HUES64 (cell line): ENCODE results near the gene ARHGEF3.
A peak's percentile ranks its signal among the peaks of the same experiment; 100 is the strongest.

Experiments
- H3K27ac ChIP-seq: 2 replicates; pipeline ENCODE4 v1.7.0; 2013; ENCODE audit warnings: low read depth, low read length, inconsistent platforms
- H3K27me3 ChIP-seq: 2 replicates; pipeline ENCODE4 v1.6.1; 2013; ENCODE audit warnings: mild to moderate bottlenecking, low read length; ENCODE audit not compliant: insufficient read depth
- H3K36me3 ChIP-seq: 2 replicates; pipeline ENCODE4 v1.6.1; 2013; ENCODE audit warnings: mild to moderate bottlenecking, low read length; ENCODE audit not compliant: insufficient read depth
- H3K4me1 ChIP-seq: 2 replicates; pipeline ENCODE4 v1.6.1; 2013; ENCODE audit warnings: mild to moderate bottlenecking, low read length, moderate library complexity; ENCODE audit not compliant: insufficient read depth
- H3K4me3 ChIP-seq: 2 replicates; pipeline ENCODE4 v1.5.1; 2013; ENCODE audit warnings: mild to moderate bottlenecking, low read length, moderate library complexity
- H3K9ac ChIP-seq: 2 replicates; pipeline ENCODE4 v1.6.1; 2013; ENCODE audit warnings: mild to moderate bottlenecking, low read depth, low read length
- H3K9me3 ChIP-seq: 2 replicates; pipeline ENCODE4 v1.6.1; 2013; ENCODE audit warnings: low read depth, low read length; ENCODE audit not compliant: insufficient read depth
- WGBS: fragments of 150-250, 120-280 bp; methylation state at CpG from one replicate; pipeline ENCODE4 v1.1.7; 2013; ENCODE audit warnings: missing lambda C conversion rate; 5-methylcytosine and 5-hydroxymethylcytosine counted together

ARHGEF3 gene

DNA sequence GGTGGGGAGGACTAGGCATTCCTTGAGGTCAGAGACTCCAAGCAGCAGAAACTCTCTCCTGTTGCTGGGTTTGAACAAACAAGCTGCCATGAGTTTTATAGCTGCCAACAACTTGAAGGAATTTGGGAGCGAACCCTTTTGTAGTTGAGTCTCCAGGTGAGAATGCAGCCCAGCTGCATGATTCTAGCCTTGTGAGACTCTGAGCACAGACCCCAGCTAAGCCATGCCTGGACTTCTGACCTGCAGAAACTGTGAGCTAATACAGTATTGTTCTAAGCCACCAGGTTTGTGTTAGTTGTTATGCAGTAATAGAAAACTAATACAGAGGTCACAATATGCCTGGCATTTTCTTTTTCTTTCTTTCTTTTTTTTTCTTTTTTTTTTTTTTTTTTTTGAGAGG is 112.4 kb downstream of the ARHGEF3 start:
- Histone ChIP-seq H3K36me3 (no peaks in the 10 kb centered on the region), H3K9me3 (no peaks in the 10 kb centered on the region), H3K27me3 (peaks cover 14% of the 10 kb centered on the region), H3K4me1 (0 out of 2 replicates have a peak, but pooled peaks cover under 1% of the 10 kb centered on the region), H3K9ac (no peak overlapping the region), H3K4me3 (no peak overlapping the region), H3K27ac (no peak overlapping the region)
- WGBS = 93% methylated on average over 1 of the region's 1 CpG

DNA sequence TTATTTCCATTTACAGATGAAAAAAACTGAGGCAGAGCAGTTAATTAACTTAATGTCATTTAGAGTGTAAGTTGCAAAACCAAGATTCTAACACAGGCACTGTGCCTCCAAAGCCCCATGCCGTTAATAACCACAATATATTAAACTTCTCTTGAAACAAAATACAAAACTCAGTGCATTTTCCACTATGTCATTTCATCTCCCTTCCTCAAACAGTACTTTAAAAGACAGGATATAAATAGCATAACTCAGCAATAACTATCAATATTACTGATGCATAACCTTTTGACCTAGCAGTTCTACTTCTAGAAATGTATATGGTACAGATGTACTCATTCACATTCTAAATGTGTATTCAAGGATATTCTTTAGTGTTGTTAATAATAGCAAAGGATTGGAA is 113.6 kb downstream of the ARHGEF3 start:
- H3K27ac ChIP-seq = no peak overlapping the region
- WGBS = 98% methylated on average over 1 of the region's 1 CpG

DNA sequence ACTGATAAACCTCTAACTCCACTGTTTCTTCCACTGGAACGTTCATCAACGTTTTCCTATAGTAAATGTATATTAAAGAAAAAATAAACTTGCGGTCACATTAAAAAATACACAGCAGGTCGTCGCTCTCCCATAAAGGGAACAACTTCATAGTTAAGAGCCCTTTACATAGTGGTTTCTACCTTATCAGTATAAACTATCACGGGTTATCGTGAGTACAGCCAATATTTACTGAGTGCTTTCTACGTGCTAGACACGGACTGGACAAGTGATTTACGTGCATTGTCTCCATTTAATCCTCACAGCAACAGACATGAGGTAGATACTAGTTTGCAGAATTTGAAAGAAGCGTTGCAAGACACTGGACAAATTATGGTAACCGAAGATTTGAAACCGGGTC is 117.7 kb downstream of the ARHGEF3 start:
- Histone ChIP-seq H3K4me1 (peaks cover 31% of the 10 kb centered on the region), H3K9ac (no peak overlapping the region), H3K36me3 (peaks cover 11% of the 10 kb centered on the region), H3K27me3 (peaks cover 25% of the 10 kb centered on the region), H3K9me3 (peaks cover 9% of the 10 kb centered on the region), H3K4me3 (no peak overlapping the region), H3K27ac (no peak overlapping the region)
- 98% methylated on average over 11 of the region's 13 CpGs for WGBS

More for the DNA sequence above, 113.6 kb downstream of the ARHGEF3 start:
- Histone ChIP-seq H3K36me3 (no peaks in the 10 kb centered on the region), H3K9me3 (peaks cover 9% of the 10 kb centered on the region), H3K9ac (no peak overlapping the region), H3K27me3 (peaks cover 25% of the 10 kb centered on the region), H3K4me1 (0 out of 2 replicates have a peak, but pooled peaks cover 3% of the 10 kb centered on the region), H3K4me3 (no peak overlapping the region)

DNA sequence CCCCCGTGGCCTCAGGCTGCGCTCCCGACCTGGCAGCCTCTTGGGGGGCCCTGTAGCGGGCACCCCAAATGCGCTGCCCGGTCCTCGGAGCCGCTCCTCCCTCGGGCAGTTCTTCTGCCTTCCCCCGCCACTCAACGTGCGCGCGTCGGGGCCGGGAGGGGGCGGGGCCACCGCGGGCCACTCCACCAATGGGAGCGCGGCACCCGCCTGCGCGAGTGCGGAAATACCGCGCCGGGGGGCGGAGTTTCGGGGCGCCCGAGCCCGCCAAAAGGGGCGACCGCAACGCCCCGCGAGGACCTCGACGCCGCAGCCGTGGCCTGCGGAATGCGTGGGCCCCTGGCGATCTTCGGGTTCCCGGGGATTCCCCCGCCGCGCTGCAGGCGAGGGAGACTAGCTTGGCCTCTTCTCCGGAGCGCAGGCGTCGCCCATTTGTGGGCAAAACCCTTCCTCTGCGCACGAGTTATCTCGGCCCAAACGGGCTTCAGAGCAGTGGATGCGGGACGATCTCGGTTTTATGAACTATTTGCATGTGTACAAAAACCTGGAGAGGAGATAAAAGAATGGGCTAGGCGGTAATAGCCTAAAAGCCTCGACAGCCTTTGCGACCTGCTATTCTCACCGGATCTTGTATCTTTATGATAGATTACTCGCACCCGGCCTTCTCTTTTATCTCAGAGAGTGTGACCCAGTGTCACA is 118.5 kb downstream of the ARHGEF3 start, which contains the start of gene TASOR:
TSS of gene TASOR (minus strand) at position 144 of the 696 bp plus-strand sequence. CDS start 259 bp downstream, outside the sequence.
- WGBS = 28% methylated on average over 68 of the region's 68 CpGs
- Histone ChIP-seq H3K4me1 (peaks cover 31% of the 10 kb centered on the region), H3K9ac (peak within 1 kb of the TSS; percentile 98), H3K36me3 (peaks cover 11% of the 10 kb centered on the region), H3K27ac (peak within 1 kb of the TSS; percentile 98), H3K27me3 (peaks cover 25% of the 10 kb centered on the region), H3K9me3 (peaks cover 9% of the 10 kb centered on the region), H3K4me3 (peak within 1 kb of the TSS; percentile 90)

DNA sequence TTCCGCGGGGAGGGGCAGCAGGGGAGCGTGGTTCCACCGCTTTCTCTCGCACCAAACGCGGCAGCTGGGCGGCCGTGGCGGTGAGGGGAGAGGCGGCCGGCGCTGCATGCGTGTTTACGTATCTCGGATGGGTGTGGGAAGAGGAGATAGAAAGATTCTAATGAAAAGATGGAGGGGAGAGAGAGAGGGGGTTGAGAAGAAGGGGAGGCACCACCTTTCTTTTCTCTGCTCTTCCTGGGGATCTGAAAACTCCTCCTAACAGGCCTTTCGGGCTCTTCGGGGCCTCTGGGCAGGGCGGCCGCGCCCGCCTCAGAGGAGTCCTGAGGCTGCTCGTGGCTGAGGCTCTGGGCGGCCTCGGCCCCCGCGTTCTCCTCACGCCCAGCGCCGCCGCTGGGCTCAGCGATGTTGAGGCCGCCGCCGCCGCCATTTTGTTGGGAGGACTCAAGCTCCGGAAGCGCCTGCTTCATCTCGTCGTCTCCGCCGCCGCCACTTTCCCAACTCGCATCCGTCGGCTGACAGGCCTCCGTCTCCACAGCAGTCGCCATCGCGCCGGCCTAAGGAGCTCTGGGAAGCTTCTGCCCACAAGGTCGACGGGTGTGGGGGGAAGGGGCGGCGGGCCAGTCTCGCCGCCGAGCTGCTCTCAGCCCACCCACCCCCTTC is 119.2 kb downstream of the ARHGEF3 start:
- Histone ChIP-seq H3K9me3 (peaks cover 9% of the 10 kb centered on the region), H3K4me3 (peak overlapping the region; percentile 90), H3K27me3 (peaks cover 25% of the 10 kb centered on the region), H3K27ac (peak overlapping the region; percentile 98), H3K9ac (peak overlapping the region; percentile 98), H3K36me3 (peaks cover 11% of the 10 kb centered on the region), H3K4me1 (peaks cover 31% of the 10 kb centered on the region)
- under 1% methylated on average over 56 of the region's 58 CpGs for WGBS

DNA sequence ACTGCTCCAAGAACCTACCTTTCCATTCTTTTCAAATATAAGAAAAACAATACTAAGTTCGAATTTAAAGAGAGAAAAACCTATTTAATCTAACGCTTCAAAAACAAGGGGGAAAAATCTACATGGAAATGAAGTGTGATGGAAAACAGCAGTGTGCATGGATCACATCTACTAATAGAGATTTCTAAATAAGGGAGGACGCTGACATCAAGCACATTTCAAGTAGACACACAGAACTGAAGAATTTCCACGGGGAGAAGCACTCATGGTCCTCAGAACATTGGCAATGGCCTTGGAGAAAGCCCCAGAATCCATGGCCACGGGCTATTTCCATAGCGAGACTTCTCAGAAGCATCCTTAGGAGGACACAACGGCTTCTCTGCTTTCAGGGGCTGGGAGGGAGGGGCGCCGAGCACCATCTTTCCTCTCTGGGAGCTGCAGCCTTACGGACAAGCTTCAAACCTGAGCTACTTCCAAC is 119.7 kb downstream of the ARHGEF3 start:
- Histone ChIP-seq H3K36me3 (peaks cover 11% of the 10 kb centered on the region), H3K9me3 (peaks cover 9% of the 10 kb centered on the region)
- under 1% methylated on average over 8 of the region's 10 CpGs for WGBS

DNA sequence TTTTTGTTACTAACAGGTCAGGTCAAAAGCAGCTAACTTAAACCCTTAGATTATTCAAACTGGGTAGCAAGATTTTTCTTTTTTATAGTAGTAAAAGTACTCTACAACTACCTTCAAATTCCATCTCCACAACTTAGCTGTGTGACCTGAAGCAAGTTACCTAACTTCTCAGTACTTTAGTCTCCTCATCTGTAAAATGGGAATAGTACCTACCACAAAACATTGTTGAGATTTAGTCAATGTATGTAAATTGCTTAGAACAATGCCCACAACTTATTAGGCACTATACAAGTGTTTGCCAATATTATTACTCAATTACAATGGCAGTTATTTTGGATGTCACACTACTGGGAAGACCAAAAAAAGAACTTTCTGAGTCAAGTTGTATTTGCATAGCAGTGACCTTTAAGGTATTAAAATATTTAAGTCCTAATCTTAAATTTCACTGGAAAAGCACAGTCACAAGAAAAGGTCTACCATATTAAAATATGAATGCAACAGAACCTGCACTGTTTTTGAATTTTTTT is 121.6 kb downstream of the ARHGEF3 start:
- H3K9ac ChIP-seq = no peak overlapping the region
- H3K4me3 ChIP-seq = peak overlapping the region; percentile 20
- no peak overlapping the region for H3K27ac ChIP-seq
- H3K36me3 ChIP-seq = peaks cover 11% of the 10 kb centered on the region
- H3K4me1 ChIP-seq = peaks cover 31% of the 10 kb centered on the region
- peaks cover 9% of the 10 kb centered on the region for H3K9me3 ChIP-seq
- H3K27me3 ChIP-seq = peaks cover 18% of the 10 kb centered on the region

More for the DNA sequence above, 119.7 kb downstream of the ARHGEF3 start:
- H3K9ac ChIP-seq = peak overlapping the region; percentile 98
- H3K27ac ChIP-seq = peak overlapping the region; percentile 98
- peaks cover 25% of the 10 kb centered on the region for H3K27me3 ChIP-seq
- H3K4me1 ChIP-seq = peaks cover 31% of the 10 kb centered on the region
- peak overlapping the region; percentile 90 for H3K4me3 ChIP-seq
